NCI-H128 (cell line): Measurements from ENCODE around the gene CRACR2A.

ENCODE experiments used
- DNase-seq: peaks from one replicate; lab custom pipeline; 2025; ENCODE audit not compliant: unreplicated experiment; lab: John Stamatoyannopoulos, UW

Gene CRACR2A

DNA sequence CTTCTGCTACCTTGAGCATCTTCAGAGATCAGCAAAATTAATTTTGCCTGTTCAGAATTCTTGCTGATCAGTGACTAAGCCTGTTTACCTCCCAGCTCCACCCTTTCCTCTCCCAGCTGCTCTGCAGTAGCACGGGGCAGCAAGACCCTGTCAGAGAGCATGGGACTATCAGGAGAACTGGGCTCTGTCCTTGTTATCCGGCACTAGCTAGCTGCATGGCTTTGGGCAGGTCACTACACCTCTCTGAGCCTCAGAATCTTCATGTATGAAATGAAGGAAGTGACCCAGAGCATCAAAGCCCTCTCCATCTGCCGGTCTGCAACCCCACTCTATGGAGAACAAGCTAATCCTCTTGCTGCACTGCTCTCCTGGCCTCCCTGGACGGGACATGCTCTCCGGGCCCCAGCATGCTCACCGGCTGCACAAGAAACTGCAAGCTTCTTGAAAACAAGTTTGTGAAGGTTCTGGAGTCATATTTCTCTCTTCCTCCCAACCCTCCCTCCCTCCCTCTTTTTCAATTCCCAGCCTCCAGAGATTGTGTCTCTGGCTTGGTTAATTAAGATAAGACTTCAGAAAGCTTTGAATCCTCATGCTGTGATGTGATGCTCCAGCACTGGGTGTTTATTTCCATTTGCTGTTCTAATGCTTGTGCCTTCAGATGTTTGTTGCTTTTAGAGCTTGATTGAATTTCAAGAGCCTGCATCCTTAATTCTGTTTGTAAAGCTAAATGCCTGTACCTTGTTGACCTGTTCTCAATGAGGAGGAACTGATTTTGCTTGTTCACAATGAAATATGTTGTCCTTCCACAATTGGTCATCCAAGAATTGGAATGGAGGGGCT lies 101.1 kb downstream of the CRACR2A start:
- no peak for DNase-seq

DNA sequence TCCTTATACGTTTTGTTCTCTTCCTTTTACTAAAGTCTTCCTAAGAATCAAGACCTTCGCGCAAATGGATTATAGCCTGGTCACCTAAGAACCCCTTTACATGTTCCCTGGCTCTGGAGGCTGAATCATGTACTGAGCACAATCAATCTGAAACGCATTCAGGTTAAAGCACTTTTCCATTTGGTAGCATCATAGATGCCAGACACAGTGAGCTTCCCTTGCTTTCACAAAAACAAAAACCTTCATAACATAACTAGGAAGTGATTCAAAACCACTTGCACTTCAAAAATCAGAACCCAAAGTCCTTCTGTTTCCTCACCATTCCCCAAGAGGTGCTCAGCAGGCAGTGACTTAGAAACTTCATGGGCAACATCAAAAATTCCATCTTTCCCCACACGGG lies 105.4 kb downstream of the CRACR2A start:
- DNase-seq = no peak

DNA sequence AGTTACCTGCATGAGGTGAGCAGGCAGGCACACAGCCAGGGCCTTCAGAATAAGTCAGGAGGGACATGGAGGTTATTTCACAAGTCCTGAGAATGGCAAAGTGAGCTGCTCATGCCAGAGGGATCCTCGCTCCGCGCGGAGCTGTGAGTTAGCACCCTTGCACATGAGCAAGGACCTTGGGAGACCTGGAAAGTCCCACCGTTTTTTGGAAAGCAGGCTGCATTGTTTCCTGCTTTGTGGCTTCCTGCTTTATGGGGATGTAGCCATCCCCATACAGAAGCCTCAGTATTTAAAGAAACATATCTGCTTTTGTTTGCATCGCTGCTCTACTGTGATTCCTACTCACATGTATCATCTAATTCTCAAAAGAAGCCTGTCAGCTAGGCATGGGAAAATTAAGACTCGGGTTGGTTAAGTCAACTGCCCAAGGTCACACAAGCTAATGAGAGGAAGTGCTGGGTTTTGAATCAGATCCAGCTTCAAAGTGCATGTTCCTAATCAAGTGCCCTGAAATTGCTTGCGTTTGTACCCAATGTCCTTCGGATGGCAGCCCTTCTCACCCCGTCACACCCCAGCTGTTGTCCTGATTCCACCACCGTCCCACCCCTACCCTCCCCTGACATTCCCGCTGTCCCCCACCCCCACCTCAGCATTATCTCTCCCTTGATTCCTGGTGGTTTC lies 106.2 kb downstream of the CRACR2A start:
- no peak for DNase-seq

DNA sequence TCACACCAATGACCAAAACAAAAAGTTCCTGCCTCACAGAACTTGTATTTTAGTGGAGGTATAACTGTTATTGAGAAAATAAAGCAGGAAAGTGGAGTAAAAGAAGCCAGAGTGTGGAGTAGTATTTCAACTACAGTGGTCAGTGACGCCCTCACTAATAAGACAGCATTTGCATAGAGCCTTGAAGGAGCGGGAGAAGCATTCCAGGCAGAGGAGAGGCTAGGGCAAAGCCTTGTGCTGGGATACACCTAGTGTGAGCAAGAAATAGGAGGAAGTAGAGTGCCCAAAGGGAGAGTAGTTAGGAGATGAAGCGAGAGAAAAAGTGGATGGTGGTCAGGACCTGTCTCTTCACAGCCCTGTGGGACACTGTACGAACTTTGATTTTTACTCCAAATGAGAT lies 107.8 kb downstream of the CRACR2A start:
- no peak for DNase-seq

DNA sequence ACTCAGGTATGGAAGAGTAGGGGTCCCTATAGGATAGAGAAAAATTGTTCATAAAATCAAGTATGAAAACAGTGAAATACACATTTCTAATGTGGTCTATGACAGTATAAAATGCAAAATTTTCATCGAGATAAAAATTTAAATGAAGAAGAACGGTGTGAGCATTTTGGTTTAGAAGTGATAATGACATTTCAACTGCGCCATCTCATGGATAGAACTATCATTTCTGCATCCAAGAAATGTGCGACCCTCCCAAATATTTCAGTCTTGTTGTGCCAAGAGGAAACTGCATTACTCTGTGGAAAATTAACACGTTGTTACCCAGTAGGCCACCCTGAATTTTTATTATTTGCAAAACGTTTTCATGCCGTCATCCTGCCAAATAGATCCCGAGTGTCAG lies 108.8 kb downstream of the CRACR2A start:
- DNase-seq = no peak

DNA sequence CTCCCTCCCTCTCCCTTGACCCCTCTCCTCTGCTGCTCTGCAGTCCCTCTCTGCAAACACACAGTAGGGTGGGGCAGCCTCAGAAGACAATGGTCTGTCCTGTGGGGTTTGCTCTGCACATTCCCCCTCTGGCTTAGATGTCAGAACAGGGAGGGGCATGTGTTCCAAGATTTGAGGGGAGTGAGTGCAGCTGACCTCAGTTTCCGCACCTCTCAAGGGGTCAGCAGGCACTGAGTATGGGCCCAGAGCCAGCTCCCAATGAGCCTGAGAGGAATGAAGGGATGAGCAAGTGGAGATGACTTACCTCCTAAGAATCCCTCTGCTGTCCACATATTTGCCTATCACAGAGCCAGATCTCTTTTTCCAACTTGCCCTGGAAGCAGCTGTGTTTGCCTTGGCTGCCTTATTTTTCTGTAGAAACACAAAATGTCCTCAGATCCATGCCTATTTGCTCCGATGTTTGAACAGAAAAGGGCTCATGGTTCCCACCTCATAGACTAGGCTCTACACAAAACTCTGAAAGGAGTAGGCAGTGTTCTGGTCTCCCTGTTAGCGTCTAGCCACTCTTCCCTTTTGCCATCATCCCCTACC lies 111.4 kb downstream of the CRACR2A start:
- DNase-seq = no peak

DNA sequence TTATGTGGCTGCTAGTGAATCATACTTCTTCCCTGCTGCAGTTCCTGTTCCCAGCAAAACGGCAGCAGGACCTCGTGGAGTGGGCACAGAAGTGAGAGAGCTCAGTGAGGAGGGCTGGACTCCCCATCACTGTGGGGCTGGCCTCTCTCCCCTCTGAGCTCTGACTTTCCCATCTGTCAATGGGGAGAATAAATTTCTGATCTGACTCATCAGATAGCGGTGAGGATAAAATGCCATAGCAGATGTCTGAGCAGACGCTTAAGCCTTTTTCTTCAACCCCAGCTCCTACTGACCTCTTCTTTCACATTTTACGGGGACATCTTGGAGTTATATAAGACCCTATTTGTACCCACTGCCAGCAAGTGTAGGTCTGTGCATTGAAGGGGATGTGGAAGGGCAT lies 116.6 kb downstream of the CRACR2A start:
- no peak for DNase-seq

DNA sequence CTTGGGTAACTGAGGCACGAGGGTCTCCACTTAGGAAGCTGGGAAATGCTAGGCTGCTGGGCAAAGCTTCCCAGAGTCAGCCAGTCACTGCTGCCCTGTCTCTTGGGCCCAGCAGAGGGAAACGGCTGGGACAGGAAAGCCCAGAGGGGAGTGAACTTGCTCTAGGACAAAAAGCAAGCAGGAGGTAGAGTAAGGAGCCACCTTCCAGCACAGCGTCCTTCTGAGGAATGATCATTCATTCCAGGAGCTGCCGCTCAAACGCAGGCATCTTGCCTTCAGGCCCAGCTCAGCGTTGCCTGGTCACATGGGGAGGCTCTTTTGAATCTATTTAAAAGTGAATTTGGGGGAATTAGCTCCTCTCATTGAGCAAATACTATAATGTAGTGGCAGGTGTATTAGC lies 118.6 kb downstream of the CRACR2A start:
- no peak for DNase-seq

DNA sequence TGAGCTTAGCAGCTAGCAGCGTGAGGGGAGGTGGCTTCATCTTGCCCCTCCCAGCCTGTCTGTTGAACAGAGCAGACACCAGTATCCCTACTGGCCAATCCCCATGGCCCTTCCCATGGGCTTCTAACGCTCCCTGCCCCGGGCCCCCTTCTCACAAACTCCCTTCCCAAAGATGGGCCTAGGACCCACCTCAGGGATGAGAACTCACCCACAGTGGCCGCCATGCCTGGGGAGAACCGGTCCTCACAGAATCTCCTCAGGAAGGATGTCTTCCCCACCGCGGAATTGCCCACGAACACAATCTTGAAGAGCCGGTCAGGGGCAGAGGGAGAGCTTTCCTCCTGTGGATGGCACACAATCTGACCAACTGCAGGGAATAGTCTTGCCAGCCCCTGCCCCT lies 119.5 kb downstream of the CRACR2A start:
- no peak for DNase-seq

DNA sequence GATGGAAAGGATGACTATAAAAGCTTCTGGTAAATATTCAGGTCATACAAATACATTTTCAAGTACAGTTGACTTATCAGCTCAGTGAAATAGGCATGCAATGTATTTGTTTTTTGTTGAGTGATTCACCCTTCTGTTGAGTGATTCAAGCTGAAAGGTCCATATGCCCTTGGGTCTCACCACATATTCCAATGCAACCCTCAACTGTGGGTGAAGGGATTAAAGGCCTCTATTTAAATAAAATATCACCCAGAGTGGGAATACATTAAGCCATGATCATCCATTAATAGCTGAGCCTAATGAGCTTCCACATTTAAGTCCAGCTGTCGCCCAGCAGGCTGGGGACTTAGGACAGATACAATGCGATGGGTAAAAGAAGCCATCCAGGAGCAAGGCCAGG lies 120.2 kb downstream of the CRACR2A start:
- DNase-seq = no peak

DNA sequence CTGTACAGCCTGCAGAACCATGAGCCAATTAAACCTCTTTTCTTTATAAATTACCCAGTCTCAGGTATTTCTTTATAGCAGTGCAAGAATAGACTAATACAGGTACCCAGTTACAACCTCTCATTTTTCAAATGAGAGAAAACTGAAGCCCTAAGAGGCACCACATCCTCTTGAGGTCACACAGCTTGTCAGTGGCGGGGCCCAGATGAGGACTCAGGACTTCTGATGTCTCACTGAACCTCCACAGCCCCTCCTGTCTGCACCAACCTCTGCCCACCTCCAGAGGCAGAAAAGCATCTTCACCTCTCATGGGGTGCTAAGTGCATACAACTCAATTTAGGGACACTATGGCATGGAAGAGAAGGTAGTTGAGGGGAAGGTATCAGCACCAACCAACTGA lies 120.7 kb downstream of the CRACR2A start:
- no peak for DNase-seq

DNA sequence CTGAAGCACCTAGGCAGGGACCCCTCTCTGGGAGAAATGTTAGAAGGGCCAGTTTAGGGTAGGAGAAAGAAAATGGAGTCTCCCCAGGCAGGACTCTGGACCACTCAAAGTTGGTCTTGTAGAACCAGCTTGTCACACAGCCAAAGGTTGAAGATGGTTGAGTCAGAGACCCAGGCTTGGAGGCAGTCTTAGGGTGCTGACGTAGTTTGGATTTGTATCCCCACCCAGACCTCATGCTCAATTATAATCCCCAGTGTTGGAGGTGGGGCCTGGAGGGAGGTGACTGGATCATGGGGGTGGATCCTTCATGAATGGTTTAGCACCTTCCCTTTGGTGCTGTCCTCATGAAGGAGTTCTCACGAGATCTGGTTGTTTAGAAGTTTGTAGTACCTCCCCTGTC lies 121.2 kb downstream of the CRACR2A start:
- DNase-seq = no peak

DNA sequence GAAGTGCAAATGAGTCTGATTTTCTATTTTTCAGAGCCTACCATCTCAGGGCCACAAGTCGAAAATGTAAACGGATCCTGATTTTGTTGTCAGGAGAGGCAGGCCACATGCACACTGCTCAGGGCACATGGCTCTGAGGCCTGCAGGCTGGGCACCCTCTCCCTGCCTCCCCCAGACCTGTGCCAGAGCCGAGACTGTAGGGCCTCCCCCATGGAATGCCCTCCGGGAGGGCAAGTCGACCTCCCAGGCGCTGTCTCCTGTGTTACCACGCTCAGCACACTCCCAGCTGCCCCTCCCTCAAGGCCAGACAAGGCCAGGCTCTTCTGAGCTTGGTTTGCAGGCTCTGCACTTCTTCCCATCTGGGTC lies 121.7 kb downstream of the CRACR2A start:
- no peak for DNase-seq

DNA sequence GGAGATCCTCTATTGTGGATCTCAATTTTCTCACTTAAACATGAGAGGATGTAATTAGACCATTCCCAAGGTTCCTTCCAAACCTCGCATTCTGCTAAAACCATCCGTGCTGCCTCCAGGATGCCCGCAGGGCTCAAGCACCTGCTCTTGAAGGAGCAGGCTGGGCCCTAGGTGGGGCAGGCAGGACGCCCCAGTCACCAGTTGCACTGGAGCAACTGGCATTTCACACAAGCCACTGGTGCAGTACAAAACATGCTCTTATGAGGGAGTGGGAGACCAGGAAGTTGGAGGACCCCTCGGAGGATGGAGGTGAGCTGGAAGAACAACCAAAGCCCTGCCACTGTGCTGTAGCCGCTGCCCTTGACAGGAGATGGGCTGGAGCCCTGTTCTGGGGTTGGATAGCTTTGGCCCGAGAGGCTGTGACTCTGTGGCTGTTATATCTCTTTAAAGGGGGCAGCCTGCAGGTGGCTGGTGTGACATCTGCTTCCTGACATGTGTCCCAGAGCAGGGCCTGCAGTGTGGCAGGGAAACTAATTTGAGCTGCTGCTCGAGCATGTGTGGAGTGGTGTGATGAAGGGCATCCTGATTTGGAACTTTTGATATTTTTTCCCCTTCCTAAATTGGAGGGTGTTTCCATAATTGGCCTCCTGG lies 122.2 kb downstream of the CRACR2A start:
- DNase-seq = no peak

DNA sequence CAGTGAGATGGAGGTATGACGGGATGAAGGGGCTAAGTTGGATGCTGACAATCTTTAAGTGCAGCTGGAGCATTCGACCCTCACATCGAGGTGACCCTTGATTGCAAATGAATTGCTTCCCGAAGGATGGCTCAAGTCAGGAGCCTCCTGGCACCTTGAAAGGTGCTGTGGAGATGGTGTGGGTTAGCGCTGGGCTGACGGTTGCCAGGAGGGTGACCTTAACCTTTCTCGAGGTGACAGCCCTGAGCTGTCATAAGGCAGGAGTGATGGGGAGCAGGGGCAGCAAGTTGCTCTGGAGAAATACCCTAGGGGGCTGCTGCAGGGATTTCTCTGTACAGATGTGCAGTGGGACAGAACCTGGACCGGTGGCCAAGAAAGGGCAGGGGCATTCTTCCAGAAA lies 122.8 kb downstream of the CRACR2A start:
- no peak for DNase-seq

DNA sequence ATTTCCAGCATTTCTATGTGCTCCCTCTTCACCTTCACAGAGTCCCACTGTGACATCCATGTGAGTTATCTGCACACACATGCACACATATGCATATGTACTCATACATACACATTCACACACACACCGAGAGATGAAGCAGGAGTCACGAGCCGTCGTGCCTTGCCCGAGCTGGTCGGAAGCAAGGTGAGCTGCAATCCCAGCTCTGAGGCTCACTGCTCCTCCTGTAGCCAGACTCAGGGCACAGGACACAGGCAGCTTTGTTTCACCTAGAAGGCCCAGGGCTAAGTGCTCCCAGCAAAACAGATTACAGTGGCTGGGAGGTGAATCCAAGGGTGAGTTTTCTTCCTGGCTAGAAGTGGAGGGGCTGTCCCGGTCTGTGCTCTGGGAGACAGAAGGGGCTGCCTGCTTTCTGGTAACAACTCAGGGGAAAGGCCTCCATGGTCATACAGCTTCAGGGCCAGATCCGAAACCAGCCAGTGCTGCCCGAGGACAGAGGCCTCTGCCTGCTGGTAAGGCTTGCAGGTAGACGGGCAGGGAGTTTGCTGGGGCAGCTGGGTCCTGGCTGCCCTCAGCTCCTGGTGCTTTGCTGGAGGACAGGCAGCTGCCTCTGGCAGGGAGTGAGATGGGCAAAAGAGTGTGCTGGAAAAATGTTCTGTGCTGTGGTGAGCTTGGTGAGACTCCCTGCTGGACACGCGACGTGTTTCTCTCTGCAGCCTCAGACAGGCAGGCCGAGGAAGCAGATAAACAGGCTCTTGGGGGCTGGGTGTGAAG lies 123.7 kb downstream of the CRACR2A start:
- no peak for DNase-seq

DNA sequence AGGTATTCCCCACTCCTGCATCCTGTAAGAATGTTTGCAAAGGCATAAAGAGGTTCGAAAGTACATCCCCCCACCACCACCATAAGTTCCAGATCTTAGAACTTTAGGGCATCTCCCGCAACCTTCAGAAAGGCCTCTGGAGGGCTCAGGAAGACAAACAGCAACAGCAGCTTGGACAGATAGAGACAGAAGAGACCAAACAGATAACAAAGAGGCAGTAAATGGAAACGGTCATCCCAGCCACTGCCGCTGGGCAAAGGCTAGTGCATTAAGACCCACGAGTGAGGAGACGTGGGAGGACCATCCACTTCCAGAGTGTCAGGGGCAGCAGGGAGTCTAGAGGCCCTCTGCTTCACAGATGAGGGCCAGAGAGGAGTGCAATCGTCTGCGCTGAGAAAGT lies 124.3 kb downstream of the CRACR2A start:
- no peak for DNase-seq

DNA sequence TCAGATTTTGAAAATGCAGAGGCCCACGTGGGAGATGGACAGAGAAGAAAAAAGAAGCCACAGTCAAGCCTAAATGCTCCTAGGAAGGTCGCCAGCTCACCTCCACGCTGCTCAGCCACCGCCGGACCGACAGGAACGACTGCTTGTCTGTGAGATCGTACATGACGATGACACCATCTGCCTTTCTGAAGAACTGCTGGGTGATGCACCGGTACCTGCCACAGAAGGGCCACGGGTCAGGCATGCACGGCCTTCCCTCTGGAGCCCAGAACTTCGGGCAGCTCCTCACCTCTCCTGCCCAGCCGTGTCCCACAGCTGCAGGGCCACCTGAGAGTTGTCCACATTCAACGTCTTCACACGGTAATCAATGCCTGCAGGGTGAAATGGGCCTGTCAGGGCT lies 125.6 kb downstream of the CRACR2A start:
- no peak for DNase-seq

DNA sequence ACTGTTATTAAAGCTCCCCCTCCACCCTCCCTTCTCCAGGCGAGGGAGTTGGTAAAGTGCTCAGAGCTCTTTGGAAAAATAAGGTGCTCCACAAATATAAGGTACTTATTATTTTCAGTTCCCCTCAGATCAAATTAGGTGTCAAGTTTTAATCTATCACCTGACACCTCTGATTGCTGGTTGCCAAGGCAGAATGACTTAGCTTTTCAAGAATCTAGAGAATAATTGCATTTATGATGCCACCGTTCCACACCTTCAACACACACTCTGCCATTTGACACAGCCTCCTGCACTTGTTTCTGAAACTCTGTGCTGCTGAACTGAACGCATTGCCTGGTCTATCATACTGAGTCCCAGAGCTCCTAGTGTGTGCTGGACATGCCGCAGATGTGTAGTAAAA lies 128.6 kb downstream of the CRACR2A start:
- DNase-seq = no peak

DNA sequence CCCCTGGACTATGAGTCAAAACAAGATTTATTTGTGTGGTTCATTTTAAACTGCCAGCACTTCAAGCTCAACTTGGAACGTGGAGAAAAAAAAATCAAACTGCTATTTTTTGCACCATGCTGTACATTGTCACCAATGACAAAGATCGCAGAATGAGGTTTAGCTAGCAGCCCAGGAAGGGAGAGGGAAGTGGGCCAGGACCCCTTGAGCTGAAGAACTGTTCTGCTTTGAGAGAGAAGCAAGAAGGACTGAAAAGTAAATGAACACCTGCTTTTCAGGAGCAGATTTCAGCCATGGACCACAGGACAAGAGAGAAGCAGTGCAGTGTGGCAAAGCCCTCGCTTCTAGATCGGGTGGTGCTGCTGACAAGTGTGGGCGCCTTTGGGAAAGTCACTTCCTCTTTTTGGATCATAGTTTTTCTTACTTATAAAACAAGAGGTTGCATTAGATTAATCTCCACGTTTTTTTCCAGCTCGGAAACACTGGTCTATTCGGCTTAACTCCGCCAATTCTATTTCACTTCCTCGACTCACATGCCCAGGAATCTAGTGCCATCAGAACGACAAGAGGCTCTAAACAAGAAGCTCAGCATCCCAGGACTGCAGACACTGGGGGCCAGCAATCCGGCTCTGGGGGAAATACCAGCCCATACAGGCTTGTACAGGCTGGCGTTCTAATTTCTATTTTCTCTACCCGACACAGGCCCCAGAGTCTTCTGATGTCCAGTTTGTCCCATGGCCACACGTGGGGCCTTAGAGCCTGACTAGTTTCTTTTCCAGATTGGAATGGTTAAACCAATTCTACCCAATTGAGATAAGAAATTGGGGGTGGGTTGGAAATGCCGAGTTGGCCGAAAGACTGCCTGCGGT lies 129.9 kb downstream of the CRACR2A start:
- no peak for DNase-seq
